ENCODE results near the gene MGMT. TPM values are rescaled to one million over a fixed set of nuclear protein-coding genes. Genes with fewer than 3 reads are reported as not detected.

Gene MGMT
- total RNA-seq, 6 experiments from 2014 or later = 8.9 to 18.0 (median 10.0) TPM

GRCh38 chr10:129710510-129710847, 243.4 kb downstream of the MGMT start:
- TF ChIP-seq, protein P1, sequence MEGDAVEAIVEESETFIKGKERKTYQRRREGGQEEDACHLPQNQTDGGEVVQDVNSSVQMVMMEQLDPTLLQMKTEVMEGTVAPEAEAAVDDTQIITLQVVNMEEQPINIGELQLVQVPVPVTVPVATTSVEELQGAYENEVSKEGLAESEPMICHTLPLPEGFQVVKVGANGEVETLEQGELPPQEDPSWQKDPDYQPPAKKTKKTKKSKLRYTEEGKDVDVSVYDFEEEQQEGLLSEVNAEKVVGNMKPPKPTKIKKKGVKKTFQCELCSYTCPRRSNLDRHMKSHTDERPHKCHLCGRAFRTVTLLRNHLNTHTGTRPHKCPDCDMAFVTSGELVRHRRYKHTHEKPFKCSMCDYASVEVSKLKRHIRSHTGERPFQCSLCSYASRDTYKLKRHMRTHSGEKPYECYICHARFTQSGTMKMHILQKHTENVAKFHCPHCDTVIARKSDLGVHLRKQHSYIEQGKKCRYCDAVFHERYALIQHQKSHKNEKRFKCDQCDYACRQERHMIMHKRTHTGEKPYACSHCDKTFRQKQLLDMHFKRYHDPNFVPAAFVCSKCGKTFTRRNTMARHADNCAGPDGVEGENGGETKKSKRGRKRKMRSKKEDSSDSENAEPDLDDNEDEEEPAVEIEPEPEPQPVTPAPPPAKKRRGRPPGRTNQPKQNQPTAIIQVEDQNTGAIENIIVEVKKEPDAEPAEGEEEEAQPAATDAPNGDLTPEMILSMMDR (IDR thresholded peaks at IDR 0.05) = no peak
- no peak overlapping the region for H3K4me3 Mint-ChIP-seq
- no peak overlapping the region for H3K27ac Mint-ChIP-seq
- H3K9me3 Mint-ChIP-seq = peaks cover 14% of the 10 kb centered on the region; the same call in 1 of the 2 replicates
- no peak for DNase-seq
- no peaks in the 10 kb centered on the region for H3K4me1 Mint-ChIP-seq (ENCODE audit: low read depth)
- no peaks in the 10 kb centered on the region; the same call in 1 of the 2 replicates for H3K27me3 Mint-ChIP-seq (ENCODE audit: insufficient read depth)
- H3K36me3 Mint-ChIP-seq (ENCODE audit: low read depth) = peaks cover 24% of the 10 kb centered on the region

- TF ChIP-seq, protein P1 (IDR thresholded peaks at IDR 0.05) = no peak
- H3K27me3 Mint-ChIP-seq (ENCODE audit: insufficient read depth) = no peaks in the 10 kb centered on the region
- H3K4me3 Mint-ChIP-seq = no peak overlapping the region
- no peaks in the 10 kb centered on the region for H3K4me1 Mint-ChIP-seq (ENCODE audit: low read depth)
- peaks cover 25% of the 10 kb centered on the region for H3K36me3 Mint-ChIP-seq (ENCODE audit: low read depth)
- H3K27ac Mint-ChIP-seq = no peak overlapping the region
- DNase-seq = no peak
- H3K9me3 Mint-ChIP-seq = peaks cover 19% of the 10 kb centered on the region; the same call in 1 of the 2 replicates
Measured at GRCh38 chr10:129711291-129711690, 244.2 kb downstream of the MGMT start.

DNA sequence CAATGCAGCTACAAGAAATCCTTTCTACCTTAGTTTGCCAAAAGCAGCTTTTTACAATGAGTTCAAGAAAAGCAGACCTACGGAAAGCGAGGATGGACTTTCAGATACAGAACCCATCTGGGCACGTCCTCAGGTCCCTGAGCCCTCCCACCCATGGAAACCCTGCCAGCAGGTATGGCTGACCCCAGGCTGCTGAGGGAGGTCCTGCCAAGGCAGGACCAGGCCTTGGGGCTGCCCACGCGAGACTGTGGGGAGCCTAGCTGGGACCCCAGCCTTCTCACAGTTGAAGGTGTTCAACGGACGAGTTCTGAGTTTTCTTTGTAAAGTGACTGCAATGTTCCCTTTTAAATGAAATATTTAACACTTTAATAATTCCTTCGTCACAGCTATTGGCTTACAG, 245.0 kb downstream of the MGMT start:
- Mint-ChIP-seq H3K9me3 (peaks cover 19% of the 10 kb centered on the region; the same call in 1 of the 2 replicates), H3K36me3 (ENCODE audit: low read depth) (peaks cover 33% of the 10 kb centered on the region), H3K27me3 (ENCODE audit: insufficient read depth) (no peaks in the 10 kb centered on the region), H3K4me1 (ENCODE audit: low read depth) (no peaks in the 10 kb centered on the region), H3K27ac (no peak overlapping the region), H3K4me3 (no peak overlapping the region)
- TF ChIP-seq, protein P1 (IDR thresholded peaks at IDR 0.05) = no peak
- no peak for DNase-seq

DNA sequence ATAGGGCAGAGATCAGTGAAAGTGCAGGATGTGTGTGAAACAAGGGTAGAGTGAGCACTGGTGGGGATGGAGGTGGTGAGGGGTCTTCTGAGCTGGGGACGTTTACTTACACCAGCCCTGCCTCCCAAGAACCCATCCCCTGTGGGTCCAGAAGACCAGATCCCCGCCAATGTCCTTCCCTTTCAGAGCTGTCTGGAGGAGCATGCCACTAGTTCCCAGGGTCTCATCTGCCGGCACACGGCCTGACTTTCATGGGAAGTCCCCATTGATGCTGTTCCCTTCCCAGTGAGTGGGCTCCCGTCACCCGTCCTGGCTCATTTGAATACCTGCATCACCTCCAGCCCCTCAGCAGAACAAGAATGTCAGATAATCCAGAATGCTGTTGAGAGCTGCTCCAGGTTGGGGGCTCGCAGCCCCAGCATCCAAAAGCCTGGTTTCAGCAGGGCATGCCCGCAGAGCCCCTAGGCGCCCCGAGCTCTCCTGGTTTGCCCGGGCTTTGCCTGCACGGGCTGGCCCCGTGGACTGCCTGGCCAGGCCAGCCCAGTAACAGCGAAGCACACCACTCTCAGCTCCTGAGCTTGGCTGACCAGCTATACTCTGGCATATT, 246.7 kb downstream of the MGMT start:
- H3K27ac Mint-ChIP-seq = no peak overlapping the region

GRCh38 chr10:129715805-129716204, 248.8 kb downstream of the MGMT start:
- H3K27ac Mint-ChIP-seq = no peak overlapping the region

More for the DNA sequence above, 246.7 kb downstream of the MGMT start:
- H3K27me3 Mint-ChIP-seq (ENCODE audit: insufficient read depth) = no peaks in the 10 kb centered on the region
- DNase-seq = no peak
- H3K4me3 Mint-ChIP-seq = no peak overlapping the region
- peaks cover 17% of the 10 kb centered on the region for H3K9me3 Mint-ChIP-seq
- no peaks in the 10 kb centered on the region for H3K4me1 Mint-ChIP-seq (ENCODE audit: low read depth)
- H3K36me3 Mint-ChIP-seq (ENCODE audit: low read depth) = peaks cover 28% of the 10 kb centered on the region
- TF ChIP-seq, protein P1 (IDR thresholded peaks at IDR 0.05) = no peak

More at GRCh38 chr10:129715805-129716204, 248.8 kb downstream of the MGMT start:
- no peak for DNase-seq
- no peaks in the 10 kb centered on the region; the same call in 1 of the 2 replicates for H3K27me3 Mint-ChIP-seq (ENCODE audit: insufficient read depth)
- no peaks in the 10 kb centered on the region for H3K4me1 Mint-ChIP-seq (ENCODE audit: low read depth)
- no peak overlapping the region for H3K4me3 Mint-ChIP-seq
- TF ChIP-seq, protein P1 (IDR thresholded peaks at IDR 0.05) = no peak
- H3K36me3 Mint-ChIP-seq (ENCODE audit: low read depth) = peaks cover 34% of the 10 kb centered on the region
- H3K9me3 Mint-ChIP-seq = peaks cover 31% of the 10 kb centered on the region

Data from HFFc6 (cell line).